Fibroblast of skin of back (primary cell): Measurements from ENCODE around the gene TRAF4. TPM values are rescaled to one million over a fixed set of nuclear protein-coding genes. Genes with fewer than 3 reads are reported as not detected.
A peak's percentile ranks its signal among the peaks of the same experiment; 100 is the strongest.

Source experiments
- DNase-seq: peaks from one replicate; pipeline ENCODE4 v3.0.0-alpha.2; 2013
- polyA plus RNA-seq, 2 experiments: library from polyadenylated mRNA; unstranded; fragments of 120-200 nt; gene quantifications; one replicate each; pipeline ENCODE4 v1.2.1, GENCODE V29; 2013; ENCODE audit not compliant: insufficient read length in 2 of 2

Gene TRAF4
- polyA plus RNA-seq (2013, experiment 1 of 2; ENCODE audit: insufficient read length) = 88.4 TPM
- 67.4 TPM for polyA plus RNA-seq (2013, experiment 2 of 2; ENCODE audit: insufficient read length)

DNA sequence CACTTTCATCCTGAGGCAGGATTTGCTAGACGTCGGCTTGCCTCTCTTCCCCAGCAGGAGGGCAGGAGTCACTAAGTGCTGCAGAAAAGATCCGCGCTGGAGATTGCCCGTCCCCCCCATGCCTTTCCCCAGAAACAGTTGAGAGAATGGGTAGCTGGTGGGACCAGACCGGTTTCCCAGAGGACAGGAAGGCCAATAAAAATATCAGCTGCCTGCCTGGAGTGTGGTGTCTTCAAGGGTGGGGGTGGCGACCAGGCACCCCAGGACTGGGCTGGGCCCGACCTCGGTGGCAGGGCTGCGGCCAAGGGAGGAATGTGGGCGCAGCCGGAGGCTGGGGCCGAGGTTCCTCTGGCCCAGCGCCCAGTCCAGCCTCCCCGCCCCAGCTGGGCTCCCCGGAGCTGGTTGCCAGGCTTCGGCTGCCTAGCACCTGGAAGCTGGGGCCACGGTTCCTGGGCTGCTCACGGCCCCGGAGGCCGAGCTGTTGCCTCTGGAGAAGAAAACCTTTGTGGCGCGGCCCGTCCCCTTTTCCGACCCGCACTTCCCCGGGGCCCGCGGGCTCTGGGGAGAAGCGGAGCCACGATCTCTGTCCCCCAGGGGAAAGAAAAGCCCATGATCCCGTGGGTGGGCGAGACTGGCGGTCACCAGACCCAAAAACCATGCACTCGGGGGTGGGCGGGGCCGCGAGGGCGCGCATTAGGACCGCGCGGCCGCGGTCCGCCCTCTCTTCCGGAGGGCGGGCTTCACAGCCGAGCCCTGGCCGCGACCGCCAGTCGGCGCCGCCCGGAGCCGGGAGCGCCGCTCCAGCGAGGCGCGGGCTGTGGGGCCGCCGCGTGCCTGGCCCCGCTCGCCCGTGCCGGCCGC is at the start of gene TRAF4:
TRAF4 (plus strand) TSS at position 769 of the 861 bp plus-strand sequence. CDS start 102 bp downstream, outside the sequence.
- DNase-seq = peak; percentile 91

DNA sequence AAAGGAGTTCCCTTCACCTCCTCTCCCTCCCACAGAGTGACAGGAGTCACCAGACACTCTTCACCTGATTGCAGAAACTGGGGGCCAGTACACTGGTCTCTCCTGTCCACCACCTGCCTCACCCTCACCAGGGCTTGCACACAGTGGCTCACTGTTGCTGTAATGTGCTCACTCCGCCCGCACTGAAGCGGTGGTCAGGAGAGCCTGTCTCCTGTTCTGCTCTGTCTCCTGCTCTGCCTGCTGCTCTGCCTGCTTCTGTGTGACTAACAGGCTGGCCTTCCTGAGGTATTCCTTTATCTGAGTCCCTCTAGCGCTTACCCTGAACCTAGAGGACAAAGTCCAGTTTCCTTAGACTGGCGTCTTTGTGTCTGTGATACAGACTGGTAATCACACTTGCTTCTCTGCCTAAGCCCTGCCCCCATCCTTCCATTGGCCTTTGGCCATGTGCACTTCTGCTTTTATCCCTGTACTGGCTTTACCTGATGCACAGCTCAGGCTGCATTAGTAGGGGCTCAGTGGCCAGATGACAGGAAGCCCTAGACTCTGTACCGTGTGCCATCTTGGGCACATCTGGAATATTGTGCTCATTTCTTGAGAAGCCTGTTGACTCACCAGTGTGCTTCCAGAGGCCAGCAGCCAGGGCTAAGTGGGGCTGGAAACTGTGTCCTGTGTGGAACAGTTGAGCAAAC is 45.4 kb upstream of the TRAF4 start:
- no peak for DNase-seq

DNA sequence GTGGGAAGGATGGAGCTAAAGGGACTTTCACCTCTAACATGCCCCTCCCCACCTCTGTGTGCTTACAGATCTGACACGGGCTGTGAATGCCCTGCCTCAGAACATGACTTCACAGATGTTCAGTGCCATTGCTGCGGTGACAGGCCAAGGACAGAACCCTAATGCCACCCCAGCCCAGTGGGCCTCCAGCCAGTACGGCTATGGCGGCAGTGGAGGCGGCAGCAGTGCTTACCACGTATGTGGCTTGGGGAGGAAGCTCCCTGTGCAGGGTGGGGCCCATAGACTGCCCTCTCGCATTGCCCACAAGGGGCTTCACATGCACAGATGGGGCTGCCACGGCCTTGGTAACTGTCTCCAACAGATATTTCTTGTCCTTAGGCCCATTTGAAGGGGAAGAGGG is 43.5 kb upstream of the TRAF4 start:
- no peak for DNase-seq

- no peak for DNase-seq
Observed at GRCh38 chr17:28700830-28701492, 42.9 kb upstream of the TRAF4 start.

DNA sequence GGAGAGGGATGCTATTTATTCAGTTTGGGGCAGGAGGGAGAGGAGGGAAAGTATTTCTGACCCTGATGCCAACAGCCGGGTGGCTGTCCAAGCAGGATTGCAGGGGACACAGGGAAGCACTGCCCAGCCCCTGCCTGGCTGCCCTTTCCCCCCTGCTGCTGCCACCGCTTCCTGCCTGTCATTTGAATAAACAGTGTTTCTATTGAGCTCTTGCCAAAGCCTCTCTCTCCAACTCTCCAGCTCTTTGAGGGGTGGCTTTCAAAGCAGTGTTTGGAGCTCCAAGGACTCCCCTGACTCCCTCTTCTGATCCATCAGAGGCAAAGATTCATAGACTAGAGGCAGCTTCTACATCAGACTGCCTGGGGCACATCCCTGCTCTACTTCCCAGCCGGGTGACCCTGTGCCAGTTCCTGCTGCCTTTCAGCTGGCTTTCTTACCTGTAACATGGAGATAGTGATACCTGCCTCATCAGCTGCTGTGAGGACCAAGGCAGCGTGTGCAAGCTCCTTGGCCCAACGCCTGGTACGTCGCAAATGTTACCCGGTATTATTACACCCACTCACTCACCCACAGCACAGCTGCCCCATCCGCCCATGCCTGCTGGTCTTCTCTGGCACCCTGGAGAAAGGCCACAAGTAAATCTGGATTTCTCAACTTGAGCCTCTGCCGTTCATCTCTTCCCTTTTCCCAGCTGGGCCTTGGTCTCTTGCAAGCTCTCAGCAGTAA is 41.6 kb upstream of the TRAF4 start:
- DNase-seq = no peak

DNA sequence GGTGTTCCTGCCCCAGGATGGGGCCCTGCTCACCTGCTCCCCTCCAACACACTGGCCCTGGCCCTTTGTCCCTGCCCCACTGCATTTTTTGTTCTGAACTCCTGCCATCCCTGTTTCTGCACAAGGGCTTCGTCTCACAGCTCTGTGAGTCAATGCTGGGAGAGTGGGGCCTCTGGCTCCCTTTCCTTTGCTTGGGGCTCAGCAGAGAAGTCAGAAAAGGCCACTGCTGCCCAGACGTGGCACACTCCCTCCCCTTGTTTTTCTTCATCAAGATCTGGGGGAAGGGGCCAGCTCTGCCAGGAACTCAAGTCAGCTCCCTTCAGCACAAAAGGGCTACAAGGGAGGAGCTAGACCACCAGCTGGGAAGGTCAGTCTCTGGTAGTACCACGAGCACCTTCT is 41.1 kb upstream of the TRAF4 start:
- no peak for DNase-seq

DNA sequence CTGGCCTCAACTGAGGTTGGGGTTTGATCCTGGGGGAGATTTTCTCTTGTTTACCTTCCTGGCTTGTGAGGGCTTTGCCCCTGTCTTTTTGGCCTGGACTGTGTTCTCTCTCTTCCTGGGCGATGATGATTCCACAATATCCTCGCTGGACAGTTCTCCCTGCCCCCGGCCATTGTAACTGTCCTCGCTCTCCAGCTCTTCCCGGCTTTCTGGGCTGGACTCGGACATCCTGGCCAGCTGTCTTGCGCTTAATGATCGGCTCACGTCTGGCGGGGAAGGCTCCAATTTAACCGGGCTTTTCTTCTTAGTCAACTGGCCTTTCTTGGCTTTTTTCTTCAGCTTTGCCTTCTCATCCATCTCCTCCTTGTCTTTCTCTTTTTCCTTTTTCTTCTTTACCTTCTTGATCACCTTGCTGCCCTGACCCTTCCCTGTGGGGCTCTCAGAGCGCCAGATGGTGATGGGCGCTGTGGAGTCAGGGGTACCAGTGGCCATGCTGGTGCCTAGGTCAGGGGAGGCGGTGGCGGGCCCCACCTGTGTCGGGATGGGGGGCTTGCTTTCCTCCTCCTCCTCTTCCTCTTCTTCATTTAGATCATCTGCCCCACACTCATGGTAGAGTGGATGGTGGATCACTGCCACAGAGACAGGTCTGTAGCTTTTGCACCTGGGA is 40.1 kb upstream of the TRAF4 start:
- no peak for DNase-seq

GRCh38 chr17:28704219-28704858 is 39.5 kb upstream of the TRAF4 start:
- DNase-seq = no peak

GRCh38 chr17:28705074-28705659 is 38.6 kb upstream of the TRAF4 start:
- no peak for DNase-seq

DNA sequence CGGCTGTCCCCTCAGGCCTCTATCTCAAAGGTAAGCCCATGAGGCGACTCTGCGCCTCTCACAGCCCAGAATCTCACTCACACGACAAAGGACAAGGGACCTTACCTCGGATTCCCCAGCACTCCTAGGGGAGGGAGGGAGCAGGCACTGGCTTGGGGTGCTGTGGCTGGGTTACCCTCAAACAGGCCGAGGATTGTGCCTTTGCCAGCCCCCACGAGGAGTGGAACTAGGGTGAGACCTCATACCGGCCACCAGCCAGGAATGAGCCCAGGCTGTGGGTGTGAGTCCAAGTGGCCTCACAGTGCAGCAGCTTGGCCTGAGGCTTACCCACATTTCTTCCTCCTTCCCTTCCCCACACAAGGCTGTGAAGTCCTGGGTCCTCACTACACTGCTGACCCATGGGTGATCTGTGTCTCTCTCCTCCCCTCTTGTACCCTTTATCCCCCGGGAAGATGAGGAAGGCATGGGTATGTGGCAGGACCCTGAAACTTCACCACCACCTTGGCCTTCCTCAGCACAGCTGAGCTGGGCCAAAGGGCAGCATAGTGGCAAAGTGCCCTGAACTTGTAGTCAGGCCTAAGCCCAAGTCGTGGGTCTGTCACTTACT is 38.0 kb upstream of the TRAF4 start:
- no peak for DNase-seq

- no peak for DNase-seq
Observed at GRCh38 chr17:28706471-28707338, 37.1 kb upstream of the TRAF4 start.

GRCh38 chr17:28707339-28707720 is 36.5 kb upstream of the TRAF4 start:
- DNase-seq = no peak

- peak; percentile 92 for DNase-seq
Observed at GRCh38 chr17:28710861-28711722, 32.7 kb upstream of the TRAF4 start.

GRCh38 chr17:28711723-28712031 is 32.1 kb upstream of the TRAF4 start, which contains the start of gene PROCA1:
Gene PROCA1, minus strand, starts transcription at chr17:28711888. Its CDS starts 228 bp downstream, at chr17:28711660.
- DNase-seq = no peak

DNA sequence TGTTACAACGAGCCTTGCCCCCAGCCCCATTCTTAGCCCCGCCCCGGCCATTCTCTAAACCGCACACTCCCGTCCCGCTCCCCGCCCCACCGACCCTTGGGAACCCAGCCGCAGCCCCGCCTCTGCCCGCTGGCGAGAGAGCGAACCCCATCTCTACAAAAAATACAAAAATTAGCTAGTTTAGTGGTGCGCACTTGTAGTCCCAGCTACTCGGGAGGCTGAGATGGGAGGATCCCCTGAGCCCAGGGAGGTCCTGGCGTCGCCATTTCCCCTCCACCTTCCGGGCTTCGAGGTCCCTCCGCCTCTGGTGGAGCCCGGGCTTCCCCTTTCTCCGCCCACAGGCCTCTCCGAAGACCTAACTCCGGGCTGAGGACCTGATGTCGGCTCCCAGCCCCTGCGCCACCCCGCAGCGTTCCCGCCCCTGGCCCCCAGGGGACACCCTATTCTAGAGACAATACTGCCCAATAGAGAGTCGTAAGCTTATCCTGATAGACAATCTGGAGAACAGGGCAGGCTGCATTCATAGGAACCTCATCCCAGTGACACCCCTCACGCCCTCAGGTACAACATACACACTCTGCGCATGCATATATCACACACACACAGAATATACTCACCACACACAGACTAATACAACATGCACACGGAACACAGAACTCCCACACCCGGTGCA is 31.6 kb upstream of the TRAF4 start:
- peak; percentile 46 for DNase-seq

GRCh38 chr17:28712705-28713415 is 31.0 kb upstream of the TRAF4 start:
- DNase-seq = no peak

- DNase-seq = no peak
Observed at GRCh38 chr17:28714281-28714680, 29.5 kb upstream of the TRAF4 start.
